ENCODE data around the gene SLC35B2.
A peak's percentile ranks its signal among the peaks of the same experiment; 100 is the strongest.

Gene SLC35B2

GRCh38 chr6:44266347-44266746 is 9.0 kb upstream of the SLC35B2 start:
- no peak for DNase-seq

DNA sequence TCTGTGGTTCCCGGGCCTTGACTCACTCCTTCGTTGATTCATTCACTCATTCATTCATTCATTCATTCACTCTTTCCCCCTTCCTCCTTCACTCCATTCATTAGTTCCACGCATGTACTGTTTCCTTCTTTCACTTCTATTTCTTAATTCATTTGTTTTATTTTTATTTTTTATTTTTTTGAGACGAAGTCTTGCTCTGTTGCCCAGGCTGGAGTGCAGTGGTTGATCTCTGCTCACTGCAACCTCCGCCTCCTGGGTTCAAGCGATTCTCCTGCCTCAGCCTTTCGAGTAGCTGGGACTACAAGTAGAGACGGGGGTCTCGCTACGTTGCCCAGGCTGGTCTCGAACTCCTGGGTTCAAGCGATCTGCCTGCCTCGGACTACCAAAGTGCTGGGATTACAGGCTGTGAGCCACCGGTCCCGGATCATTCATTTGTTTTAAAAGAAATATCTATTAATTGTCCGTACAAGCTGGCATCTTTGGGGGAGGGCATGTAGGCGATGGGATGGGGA is 8.4 kb upstream of the SLC35B2 start:
- DNase-seq: no peak

- DNase-seq: peak; percentile 68
Measured at GRCh38 chr6:44265007-44265721, 7.8 kb upstream of the SLC35B2 start, which contains the start of gene NFKBIE. NFKBIE (minus strand) TSS chr6:44265551; CDS start chr6:44265346, 205 bp downstream.

- peak; percentile 76 for DNase-seq
Measured at GRCh38 chr6:44264154-44265006, 7.1 kb upstream of the SLC35B2 start.

DNA sequence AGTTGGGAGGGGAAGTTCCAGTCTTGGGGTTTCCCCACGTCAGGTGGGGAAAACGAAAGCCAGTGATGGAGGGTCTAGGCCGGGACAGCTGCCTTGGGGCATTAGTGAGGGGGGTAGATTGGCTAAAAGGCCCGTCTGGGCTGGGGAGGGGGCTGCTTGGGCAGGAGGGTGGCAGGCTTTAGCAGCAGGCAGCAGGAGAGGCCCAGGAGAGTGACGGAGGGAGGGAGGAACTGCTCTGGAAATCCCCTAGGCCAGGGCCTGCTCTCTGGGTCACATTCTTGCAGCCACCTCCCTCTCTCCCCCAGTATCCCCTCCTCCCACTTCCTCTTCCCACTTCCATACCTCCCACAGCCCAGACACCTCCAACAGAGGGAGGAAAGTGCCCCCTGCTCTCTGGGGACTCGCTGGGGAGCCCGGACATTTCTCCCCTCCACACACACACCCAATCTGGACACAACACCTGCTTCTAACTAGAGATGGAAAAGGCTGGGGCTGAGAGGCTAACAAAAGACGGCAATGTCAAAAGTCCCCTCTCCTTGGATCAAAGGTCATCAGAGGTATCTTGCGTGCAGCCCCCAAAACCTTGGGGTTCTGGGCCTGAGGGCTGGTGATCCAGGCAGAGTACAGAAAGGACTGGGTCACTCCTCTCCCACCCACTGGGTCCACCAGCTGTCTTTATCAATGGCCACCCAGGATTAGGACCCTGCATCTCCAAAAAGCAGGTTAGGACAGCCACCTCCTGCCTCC is 6.2 kb upstream of the SLC35B2 start:
- DNase-seq: no peak

- no peak for DNase-seq
Measured at GRCh38 chr6:44262467-44263353, 5.4 kb upstream of the SLC35B2 start.

GRCh38 chr6:44261581-44261980 is 4.3 kb upstream of the SLC35B2 start:
- DNase-seq: no peak

DNA sequence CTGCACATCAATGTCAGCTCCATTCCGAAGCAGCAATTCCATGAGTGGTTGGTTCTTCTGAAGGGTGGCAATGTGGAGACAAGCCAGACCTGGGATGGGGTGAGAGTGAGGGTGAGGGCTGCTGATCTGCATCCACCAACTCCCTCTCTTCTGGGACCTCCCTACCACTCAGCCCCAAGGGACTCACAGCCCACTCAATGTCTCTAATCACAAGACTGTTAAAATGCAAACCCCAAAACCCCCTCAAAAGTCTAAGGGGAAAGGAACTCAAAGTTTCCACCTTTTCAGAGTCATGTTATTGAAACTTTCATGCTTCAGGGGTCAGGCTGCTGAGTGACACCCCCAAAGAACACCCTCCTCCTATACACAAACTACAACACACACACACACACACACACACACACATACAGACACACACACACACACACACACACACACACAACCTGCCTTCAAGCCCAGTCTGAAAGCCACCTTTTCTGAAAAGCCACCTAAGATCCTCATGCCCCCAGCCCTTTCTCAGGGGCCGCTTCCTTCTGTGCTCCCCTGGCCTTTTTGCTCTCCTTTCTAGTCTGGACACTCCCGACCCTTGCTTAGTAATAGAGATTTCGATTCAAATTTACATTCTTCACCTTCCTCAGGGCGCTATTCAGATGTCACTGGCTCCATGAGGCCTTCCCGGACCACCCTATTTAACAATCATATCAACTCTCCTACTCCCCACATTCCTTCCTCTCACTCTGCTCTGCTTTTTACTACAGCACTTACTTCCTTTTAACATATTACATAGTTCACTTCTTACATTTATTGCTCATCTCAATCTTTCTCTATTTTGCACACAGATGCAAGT is 3.3 kb upstream of the SLC35B2 start:
- no peak for DNase-seq

GRCh38 chr6:44260011-44260410 is 2.7 kb upstream of the SLC35B2 start:
- no peak for DNase-seq

DNA sequence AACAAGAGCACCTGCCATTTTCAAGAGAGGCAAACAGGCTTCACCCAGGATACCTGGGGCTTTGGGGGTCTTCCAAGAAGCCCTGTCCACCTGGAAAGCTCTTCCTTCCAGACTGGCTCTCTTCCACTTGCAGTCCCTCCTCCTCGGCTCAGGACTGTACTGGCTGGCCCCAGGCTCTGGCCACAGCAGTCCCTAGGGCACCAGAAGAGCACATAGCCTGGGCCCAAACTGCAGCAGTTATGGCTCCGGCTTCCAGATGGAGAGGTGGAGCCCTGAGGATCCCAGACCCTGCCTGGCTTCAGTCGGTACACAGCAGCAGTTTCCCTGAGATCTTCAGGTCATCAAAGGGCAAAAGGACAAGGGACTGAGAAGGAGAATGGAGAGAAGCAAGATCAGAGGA is 1.6 kb upstream of the SLC35B2 start:
- no peak for DNase-seq

DNA sequence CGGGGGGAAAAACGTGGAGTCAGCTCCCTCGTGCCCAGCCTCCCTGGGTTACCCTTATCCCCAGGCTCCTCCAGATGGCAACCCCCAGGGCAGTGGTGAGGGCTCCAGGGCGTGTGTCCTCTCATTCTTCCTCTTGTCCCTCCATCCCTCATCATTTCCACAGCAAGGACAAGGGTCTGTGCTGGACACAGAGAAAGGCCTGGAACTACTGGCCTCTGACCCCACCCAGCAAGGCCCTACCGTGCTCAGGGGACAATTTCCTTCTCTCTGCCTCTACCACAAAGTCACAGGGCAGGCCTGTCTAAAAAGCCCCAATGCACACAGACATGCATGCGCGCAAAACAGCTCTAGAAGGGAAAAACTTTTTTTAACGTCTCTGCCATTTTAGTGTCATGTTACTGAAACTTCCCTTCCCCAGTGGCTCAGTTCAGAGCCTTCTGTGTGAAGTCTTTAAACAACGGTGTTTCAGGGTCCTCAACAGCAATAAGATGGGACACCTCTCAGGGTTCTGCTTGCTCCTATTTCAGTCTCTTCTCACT is 1.1 kb upstream of the SLC35B2 start:
- DNase-seq: no peak

DNA sequence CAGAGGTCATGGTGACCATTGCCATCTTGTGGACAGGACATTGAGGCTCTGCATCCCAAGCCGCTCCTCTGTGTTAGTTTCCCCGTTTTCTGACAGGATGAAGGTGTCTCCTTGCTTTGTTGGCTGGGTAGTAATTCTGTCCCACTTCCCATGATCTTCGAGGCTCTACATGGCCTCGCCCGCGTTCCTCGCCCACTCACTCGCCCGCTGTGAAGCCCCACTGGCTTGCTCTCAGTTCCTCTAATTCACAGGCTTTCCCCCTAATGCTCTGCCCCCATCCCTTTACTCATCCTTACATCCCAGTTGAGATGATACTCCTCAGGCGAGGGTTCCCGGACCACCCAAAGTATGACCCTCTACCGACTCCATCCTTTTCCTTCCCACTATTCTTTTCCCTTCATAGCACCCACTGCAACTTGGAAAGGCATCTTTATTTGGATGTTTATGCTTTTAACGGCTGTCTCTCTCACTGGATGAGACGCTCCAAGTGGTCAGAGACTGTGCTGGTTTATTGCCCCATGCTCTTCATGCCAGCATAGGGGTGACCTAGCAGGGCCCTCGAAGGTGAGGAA is 511 bp upstream of the SLC35B2 start:
- DNase-seq: no peak

DNA sequence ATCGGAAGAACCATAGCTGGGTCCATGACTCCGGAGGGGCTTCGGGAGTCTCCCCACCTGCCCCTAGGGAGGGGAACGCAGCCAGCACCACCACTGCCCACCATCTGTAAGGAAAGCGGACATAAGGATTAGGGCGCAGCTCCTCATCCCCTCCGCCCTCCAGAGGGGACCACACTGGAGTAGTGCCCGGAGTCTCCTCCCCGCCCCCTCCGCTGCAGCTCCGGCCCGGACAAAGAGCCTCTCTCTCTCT is 628 bp downstream of the SLC35B2 start:
- no peak for DNase-seq

DNA sequence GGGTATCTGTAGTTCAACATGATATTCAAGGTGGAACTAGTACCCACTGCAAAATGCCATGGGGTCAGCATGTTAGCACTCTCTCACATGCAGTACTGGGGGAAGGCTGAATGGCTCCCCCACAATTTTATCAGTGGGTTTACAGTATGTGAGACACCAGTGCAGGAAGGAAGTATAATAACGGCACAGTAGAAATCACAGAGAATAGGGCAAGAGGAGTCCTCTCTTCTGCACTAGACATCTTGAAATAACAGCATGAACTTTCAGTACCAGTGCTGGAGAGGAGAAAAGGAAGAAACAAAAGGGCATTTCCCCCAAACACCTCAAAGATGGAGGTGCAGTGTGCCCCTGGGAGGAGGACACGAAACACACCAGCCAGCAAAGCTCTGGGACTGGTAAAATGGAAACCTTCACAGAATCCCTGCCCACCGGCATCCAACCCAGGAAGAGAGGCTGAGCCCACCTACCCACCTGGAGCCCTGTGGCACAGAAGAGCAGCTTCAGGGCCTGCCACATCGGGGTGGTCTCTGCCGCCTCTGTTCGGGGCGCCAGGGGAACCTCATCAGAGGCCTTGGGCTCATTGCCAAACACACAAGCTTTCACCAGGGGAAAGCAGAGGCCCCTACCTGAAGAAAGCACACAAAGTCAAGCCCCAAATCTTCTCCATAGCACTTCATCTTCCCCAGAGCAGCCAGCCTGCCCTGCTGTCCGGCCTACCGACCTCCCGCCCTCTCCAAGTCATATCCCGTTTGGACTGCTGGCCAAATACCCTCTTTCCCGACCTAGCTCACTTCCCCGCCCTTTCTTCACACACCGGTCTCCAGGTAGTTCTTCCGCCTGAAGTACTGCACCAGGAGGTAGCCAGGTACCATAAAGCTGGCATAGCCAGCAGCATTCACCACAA is 1.2 kb downstream of the SLC35B2 start:
- no peak for DNase-seq

DNA sequence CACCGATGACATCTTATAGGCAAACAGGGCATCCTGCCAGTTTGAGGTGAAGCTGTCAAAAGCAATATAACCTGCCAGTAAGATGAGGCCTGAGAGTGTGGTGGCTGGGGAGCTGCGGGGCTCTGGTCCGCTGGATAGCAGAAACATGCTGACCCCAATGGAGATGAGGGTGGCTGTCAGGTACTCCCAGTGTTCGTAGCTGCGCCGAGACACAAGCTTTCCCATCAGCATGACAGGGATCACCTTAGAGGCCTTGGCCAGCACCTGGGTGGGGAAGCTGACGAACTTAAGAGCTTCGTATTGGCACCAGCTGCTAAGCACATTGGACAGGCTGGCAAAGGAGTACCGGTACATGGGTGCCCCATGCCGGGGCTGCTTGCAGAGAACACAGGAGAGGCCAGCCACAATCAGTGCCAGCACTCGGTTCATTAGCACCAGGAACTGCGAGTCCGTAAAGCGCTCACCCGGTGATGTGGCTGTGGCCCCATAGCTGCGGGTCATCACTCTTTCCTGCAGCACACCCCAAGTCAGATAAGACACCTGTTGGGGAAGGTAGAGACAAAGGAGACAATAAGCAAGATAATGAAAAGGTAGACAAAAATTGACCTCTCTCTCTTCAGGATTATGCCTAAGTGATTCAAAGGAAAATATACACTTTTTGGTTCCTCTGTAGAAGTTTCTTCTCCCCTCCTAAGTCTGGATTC is 2.1 kb downstream of the SLC35B2 start:
- no peak for DNase-seq

- DNase-seq: no peak
Measured at GRCh38 chr6:44254191-44255104, 2.9 kb downstream of the SLC35B2 start.

DNA sequence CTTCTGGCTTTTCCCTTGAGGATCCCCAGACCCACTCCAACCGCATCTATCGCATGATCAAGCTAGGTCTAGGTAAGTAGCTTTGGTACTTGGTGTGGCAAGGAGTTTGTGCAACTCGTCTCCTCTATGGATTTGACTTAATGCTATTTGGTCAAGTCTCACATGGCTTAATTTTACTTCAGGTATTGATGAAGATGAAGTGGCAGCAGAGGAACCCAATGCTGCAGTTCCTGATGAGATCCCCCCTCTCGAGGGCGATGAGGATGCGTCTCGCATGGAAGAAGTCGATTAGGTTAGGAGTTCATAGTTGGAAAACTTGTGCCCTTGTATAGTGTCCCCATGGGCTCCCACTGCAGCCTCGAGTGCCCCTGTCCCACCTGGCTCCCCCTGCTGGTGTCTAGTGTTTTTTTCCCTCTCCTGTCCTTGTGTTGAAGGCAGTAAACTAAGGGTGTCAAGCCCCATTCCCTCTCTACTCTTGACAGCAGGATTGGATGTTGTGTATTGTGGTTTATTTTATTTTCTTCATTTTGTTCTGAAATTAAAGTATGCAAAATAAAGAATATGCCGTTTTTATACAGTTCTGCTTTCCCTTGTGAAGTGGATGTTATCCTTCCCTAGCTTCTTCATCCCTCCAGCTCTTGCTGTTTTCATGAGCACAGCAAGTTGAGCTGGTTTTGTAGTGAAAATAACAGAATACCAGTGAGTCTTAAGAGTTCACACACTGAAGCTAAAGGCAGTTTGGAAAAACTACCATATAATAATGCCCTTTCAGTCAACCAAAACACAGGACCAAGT is 3.8 kb downstream of the SLC35B2 start:
- peak; percentile 16 for DNase-seq

Data from GDM1 (cell line).